ENCODE results near the gene PIGK. TPM values are rescaled to one million over a fixed set of nuclear protein-coding genes. Genes with fewer than 3 reads are reported as not detected.
"Not testable (repeated sequence)": the region's sequence is repeated elsewhere in the genome, so short reads cannot be mapped to it uniquely, and the experiment has no call there.

Gene PIGK
- total RNA-seq, 1 experiment from 2014 or later, result 21.5 TPM

GRCh38 chr1:77197351-77197750 is 21.9 kb downstream of the PIGK start:
- no peaks in the 10 kb centered on the region for H3K4me1 ChIP-seq (replicated peaks; ENCODE audit: insufficient read depth)
- H3F3A ChIP-seq (ENCODE audit: insufficient read depth, low read depth), result no peaks in the 10 kb centered on the region
- H3K27ac ChIP-seq, result no peak overlapping the region
- no peak for DNase-seq
- no peak overlapping the region for H3K4me2 ChIP-seq
- H3K4me3 ChIP-seq, result no peak overlapping the region
- H3K27me3 ChIP-seq (ENCODE audit: insufficient read depth, low read depth), result no peaks in the 10 kb centered on the region
- CTCF ChIA-PET, result no interaction called here
- no peaks in the 10 kb centered on the region for H3K36me3 ChIP-seq (ENCODE audit: low read depth)
- POLR2A ChIA-PET (ENCODE audit: unreplicated experiment), result no interaction called here
- no peaks in the 10 kb centered on the region for H3K9me2 ChIP-seq (ENCODE audit: insufficient read depth)
- no TSS peak for BruUV-seq (replicated peaks)
- intact Hi-C loops (cut with micrococcal nuclease; ENCODE audit: unreplicated experiment), result no loop called here
- H3K79me2 ChIP-seq (ENCODE audit: low read depth), result no peaks in the 10 kb centered on the region
- TF ChIP-seq CTCF (conservative IDR thresholded peaks at IDR 0.05), result no peak
- TF ChIP-seq EZH2 (IDR thresholded peaks at IDR 0.05; ENCODE audit: low read depth), result no peak
- H3K9me3 ChIP-seq (ENCODE audit: insufficient read depth, low read depth), result no peaks in the 10 kb centered on the region
- H2AFZ ChIP-seq, result no peak overlapping the region
- no peaks in the 10 kb centered on the region for H4K20me1 ChIP-seq (ENCODE audit: insufficient read depth)

- no peak overlapping the region for H3K4me2 ChIP-seq
- POLR2A ChIA-PET (ENCODE audit: unreplicated experiment), result no interaction called here
Observed at GRCh38 chr1:77193951-77194350, 25.3 kb downstream of the PIGK start.

GRCh38 chr1:77188770-77189169 is 30.5 kb downstream of the PIGK start:
- H3K9me2 ChIP-seq (ENCODE audit: insufficient read depth), result no peaks in the 10 kb centered on the region
- no peaks in the 10 kb centered on the region; the same call in 1 of the 2 replicates for H3K36me3 ChIP-seq (ENCODE audit: low read depth)
- no peaks in the 10 kb centered on the region for H3K4me1 ChIP-seq (replicated peaks; ENCODE audit: insufficient read depth)
- H3F3A ChIP-seq (ENCODE audit: insufficient read depth, low read depth), result no peaks in the 10 kb centered on the region
- no TSS peak for BruUV-seq (replicated peaks)
- CTCF ChIA-PET, result no interaction called here
- H2AFZ ChIP-seq, result no peak overlapping the region
- intact Hi-C loops (cut with micrococcal nuclease; ENCODE audit: unreplicated experiment), result no loop called here
- POLR2A ChIA-PET (ENCODE audit: unreplicated experiment), result no interaction called here
- H4K20me1 ChIP-seq (ENCODE audit: insufficient read depth), result no peaks in the 10 kb centered on the region
- no peak overlapping the region for H3K4me3 ChIP-seq
- no peak overlapping the region for H3K27ac ChIP-seq
- no peaks in the 10 kb centered on the region for H3K27me3 ChIP-seq (ENCODE audit: insufficient read depth, low read depth)
- no peak overlapping the region for H3K4me2 ChIP-seq
- peaks cover 5% of the 10 kb centered on the region; the same call in 1 of the 2 replicates for H3K9me3 ChIP-seq (ENCODE audit: insufficient read depth, low read depth)
- no peaks in the 10 kb centered on the region for H3K79me2 ChIP-seq (ENCODE audit: low read depth)
- TF ChIP-seq CTCF (conservative IDR thresholded peaks at IDR 0.05), result no peak
- no peak for TF ChIP-seq EZH2 (IDR thresholded peaks at IDR 0.05; ENCODE audit: low read depth)
- no peak for DNase-seq

More at GRCh38 chr1:77193951-77194350, 25.3 kb downstream of the PIGK start:
- Histone ChIP-seq H3K4me3 (no peak overlapping the region), H3K36me3 (ENCODE audit: low read depth) (no peaks in the 10 kb centered on the region; the same call in 1 of the 2 replicates), H3K9me2 (ENCODE audit: insufficient read depth) (no peaks in the 10 kb centered on the region), H3K27ac (no peak overlapping the region), H4K20me1 (ENCODE audit: insufficient read depth) (no peaks in the 10 kb centered on the region), H3K9me3 (ENCODE audit: insufficient read depth, low read depth) (peaks cover 1% of the 10 kb centered on the region; the same call in 1 of the 2 replicates), H2AFZ (no peak overlapping the region), H3K79me2 (ENCODE audit: low read depth) (no peaks in the 10 kb centered on the region), H3K4me1 (replicated peaks; ENCODE audit: insufficient read depth) (no peaks in the 10 kb centered on the region), H3K27me3 (ENCODE audit: insufficient read depth, low read depth) (no peaks in the 10 kb centered on the region), H3F3A (ENCODE audit: insufficient read depth, low read depth) (no peaks in the 10 kb centered on the region)
- CTCF ChIA-PET, result no interaction called here
- TF ChIP-seq CTCF (conservative IDR thresholded peaks at IDR 0.05) (no peak), EZH2 (IDR thresholded peaks at IDR 0.05; ENCODE audit: low read depth) (no peak)
- DNase-seq, result no peak
- no TSS peak for BruUV-seq (replicated peaks)
- intact Hi-C loops (cut with micrococcal nuclease; ENCODE audit: unreplicated experiment), result no loop called here

- H3K36me3 ChIP-seq (ENCODE audit: low read depth); CTCF ChIA-PET; H3K79me2 ChIP-seq (ENCODE audit: low read depth); H2AFZ ChIP-seq; H3K27ac ChIP-seq; BruUV-seq (replicated peaks); H3K27me3 ChIP-seq (ENCODE audit: insufficient read depth, low read depth); H3K4me1 ChIP-seq (replicated peaks; ENCODE audit: insufficient read depth); intact Hi-C loops (cut with micrococcal nuclease; ENCODE audit: unreplicated experiment); H3K9me2 ChIP-seq (ENCODE audit: insufficient read depth); POLR2A ChIA-PET (ENCODE audit: unreplicated experiment); H3K9me3 ChIP-seq (ENCODE audit: insufficient read depth, low read depth); H3K4me3 ChIP-seq; H3F3A ChIP-seq (ENCODE audit: insufficient read depth, low read depth); DNase-seq; H4K20me1 ChIP-seq (ENCODE audit: insufficient read depth); H3K4me2 ChIP-seq: not testable (repeated sequence)
Observed at GRCh38 chr1:77186907-77187306, 32.3 kb downstream of the PIGK start.
